ENCODE results near the gene VGLL2.
"Not testable (repeated sequence)": the region's sequence is repeated elsewhere in the genome, so short reads cannot be mapped to it uniquely, and the experiment has no call there.

VGLL2 gene, protein sequence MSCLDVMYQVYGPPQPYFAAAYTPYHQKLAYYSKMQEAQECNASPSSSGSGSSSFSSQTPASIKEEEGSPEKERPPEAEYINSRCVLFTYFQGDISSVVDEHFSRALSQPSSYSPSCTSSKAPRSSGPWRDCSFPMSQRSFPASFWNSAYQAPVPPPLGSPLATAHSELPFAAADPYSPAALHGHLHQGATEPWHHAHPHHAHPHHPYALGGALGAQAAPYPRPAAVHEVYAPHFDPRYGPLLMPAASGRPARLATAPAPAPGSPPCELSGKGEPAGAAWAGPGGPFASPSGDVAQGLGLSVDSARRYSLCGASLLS

DNA sequence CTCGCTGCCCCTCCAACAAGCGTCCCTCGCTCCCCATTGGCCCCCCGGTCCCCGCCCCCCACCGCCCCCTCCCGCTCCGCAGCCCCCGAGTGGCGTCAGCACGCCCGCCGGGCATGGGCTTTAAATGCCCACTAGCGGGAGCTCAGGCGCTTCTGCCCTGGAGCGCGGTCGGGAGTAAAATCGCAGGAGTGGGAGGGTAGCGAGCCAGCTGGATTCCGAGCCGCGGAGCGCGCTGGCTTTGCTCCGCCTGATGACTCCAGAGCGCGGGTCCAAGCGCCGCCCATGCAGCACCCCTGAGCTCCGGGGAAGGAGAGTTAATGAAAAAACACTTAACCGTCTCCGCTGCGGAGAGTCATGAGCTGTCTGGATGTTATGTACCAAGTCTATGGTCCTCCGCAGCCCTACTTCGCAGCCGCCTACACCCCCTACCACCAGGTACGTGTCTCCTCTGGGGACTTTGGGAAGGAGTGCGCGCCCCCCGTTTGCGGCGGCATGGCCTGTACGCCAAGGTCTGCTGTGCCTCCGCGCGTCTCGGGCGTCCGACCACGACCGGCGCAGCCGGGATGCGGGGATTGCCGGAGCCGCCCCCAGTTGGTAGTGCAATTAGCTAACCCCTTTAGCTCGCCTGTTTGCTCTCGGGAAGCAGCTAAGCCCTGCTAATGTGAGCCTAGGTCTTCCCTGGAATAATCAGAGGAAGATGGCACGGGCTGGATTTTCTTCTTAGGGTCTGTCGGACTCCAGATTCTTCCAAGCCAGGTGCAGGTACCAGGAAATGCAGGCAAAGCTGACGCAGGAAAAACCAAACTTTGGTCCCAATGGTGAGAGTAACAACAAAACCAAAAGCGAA, at the start of gene VGLL2:
VGLL2 (plus strand) TSS at position 149 of the 847 bp plus-strand sequence; CDS start at position 355, 206 bp downstream.
- DNase-seq: no peak

DNA sequence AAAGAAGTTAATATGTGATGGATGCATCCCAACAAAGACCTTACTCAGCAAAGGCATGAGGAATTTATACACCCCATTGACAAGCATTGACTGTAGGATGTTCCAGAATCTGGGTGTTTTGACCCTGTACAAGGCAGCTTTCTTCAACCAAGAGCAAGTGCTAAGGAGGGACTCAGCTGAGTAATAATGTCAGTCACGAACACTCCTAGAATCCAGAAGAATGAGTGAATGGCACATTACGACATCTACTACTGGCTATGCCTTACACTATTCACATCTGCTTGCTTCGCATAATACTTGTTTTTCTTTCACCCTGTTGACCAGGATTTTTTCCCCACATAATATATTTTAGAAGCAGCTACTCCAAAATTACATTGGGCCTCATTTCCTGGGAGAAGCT, 42.5 kb upstream of the VGLL2 start:
- DNase-seq: no peak

DNA sequence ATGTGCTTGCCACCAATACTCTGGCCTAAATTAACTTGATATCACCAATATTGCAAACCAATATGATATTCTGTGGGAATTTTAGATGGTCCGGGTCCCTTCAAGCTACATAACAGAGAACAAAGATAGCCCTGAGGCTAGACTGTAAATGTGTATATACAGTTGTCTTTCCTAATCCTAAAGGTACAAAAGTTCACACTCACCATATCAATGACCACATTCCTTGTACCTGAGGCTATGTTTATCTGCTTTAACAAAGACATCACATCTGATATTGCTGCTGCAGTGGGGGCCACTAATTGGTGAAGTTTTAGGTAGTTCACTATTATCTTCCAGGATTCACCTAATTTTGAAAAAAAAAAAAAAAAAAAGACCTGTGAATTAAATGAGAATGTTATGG, 38.6 kb upstream of the VGLL2 start:
- no peak for DNase-seq

DNA sequence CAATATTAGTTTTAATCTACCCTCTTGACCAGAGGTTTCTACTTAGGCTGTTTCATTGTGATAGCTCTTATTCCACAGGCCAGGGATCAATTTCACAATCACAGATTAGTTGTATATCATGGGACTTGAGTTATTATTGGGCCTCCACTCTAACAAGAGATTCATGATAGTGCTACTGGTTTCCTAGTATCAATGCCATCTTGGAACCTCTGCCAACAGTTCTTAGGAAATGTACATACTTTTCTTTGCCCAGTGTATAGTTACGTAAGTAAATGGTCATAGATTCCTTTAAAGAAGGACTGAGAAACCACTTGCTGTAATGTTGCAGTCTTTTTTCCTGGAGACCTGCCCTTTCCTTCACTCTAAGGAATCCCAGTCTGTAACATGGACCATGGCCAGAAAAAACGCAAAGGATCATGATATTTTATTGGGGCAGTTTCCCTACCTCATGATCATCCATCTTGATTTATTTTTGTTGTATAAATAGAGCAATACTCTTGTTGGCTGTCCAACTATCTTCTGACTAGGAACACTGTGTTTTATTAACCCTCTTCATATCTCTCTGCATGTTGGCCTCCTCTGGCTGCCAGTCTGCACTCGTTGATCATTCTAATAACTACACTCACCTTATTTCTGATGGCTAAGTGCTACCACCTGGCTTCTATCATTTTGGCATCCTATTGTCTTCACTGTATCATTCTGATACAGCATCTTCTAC, 38.0 kb upstream of the VGLL2 start:
- DNase-seq: no peak

DNA sequence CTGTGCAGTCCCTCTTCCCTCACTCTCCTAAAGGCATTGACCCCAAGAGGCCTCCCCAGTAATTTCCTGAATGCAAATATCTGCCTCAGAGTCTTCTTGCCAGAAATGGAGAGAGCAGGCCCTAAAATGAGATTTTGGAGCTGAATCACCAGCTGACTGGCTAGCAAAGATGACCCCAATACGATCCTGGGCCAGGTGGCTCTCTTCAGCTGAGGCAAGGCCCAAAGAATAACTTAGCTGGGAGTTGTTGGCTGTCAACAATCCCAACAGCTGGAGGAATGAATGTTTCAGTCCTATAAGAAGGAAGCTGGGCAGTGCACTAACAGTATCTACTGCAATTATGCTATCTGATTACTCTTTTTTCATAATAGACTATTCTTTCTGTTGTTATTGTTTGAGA, 37.2 kb upstream of the VGLL2 start:
- no peak for DNase-seq

DNA sequence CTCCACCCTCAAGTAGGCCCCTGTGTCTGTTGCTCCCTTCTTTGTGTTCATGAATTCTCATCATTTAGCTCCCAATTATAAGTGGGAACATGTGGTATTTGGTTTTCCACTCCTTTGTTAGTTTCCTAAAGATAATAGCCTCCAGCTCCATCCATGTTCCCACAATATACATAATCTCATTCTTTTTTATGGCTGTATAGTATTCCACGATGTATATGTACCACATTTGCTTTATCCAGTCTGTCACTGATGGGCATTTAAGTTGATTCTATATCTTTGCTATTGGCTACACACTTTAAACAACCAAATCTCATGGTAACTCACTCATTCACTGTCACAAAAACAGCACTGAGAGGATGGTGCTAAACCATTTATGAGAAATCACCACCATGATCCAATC, 35.5 kb upstream of the VGLL2 start:
- DNase-seq: no peak

DNA sequence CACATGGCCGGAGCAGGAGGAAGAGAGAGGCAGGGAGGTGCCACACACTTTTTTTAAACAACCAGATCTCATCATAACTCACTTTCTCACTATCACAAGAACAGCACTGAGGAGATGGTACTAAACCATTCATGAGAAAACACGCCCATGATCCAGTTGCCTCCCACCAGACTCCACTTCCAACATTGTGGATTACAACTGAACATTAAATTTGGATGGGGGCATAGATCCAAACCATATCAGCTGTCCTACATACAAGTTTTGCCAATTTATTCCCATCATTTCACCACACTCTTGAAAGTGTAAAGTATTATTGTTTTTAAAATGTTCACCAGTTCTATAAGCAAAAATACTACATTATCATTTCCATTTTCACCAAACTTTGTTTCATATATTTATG, 33.9 kb upstream of the VGLL2 start:
- no peak for DNase-seq

DNA sequence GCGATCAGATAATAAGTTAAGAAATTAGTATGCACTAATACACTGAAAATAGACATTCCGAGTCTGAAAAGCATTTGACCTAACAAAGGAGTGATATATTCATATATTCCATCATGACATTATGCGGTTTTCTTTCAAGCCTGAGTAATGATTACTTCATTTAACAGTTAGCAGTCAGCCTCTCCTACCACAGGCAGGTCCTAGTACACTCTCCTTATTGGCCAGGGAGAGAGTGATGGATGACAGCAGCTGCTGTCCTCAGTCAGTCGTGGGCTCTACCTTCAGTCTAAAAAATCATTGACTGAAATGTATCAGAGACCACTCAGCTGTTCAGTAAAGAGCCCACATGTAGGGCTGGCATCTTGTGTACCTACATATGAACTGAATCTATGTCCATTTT, 33.2 kb upstream of the VGLL2 start:
- no peak for DNase-seq

DNA sequence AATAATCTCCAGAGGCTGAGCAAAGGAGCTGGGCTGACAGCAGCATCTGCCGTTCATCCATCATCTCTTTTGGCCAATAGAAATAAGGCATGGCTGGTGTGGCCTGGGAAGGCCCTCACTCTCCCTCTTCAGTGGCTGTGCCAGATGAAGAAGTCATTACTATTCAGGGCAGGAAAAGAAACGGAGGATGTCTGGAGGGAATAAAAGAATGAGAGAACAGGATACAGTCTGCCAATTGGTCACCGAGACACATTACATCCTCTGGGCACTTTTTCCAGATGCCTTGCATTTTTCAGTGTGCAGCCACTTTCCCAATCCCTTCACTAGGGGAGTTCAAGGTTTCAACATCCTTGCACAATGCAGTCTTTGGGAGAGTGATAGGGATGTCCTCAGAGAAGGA, 32.2 kb upstream of the VGLL2 start:
- no peak for DNase-seq

DNA sequence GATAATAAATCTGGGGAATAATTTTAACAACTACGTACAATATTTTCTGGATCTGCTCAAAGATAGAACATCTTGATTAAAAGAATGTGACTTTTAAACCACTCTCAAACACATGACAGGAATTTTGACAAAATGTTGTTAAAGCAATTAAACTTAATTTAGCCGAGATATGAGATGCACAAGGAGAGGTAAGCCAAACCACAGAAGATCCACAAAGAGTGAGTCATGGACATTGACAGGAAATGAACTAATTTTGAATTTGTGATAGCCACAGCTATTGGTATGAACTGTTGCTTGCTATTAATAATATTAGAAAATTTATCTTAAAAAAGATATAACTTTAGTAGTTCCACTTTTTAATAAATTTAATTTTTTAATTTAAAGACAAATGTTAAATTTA, 27.8 kb upstream of the VGLL2 start:
- no peak for DNase-seq

DNA sequence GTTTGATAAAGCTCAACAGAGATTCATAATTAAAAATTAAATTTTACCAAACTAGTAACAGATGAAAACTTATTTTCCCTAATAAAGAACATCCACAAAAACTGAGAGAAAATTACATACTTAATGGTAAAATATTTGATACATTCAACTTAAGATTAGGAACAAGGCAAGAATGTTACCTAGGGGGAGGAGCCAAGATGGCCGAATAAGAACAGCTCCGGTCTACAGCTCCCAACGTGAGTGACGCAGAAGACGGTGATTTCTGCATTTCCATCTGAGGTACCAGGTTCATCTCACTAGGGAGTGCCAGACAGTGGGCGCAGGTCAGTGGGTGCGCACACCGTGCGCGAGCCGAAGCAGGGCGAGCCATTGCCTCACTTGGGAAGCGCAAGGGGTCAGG, 20.8 kb upstream of the VGLL2 start:
- DNase-seq: not testable (repeated sequence)

DNA sequence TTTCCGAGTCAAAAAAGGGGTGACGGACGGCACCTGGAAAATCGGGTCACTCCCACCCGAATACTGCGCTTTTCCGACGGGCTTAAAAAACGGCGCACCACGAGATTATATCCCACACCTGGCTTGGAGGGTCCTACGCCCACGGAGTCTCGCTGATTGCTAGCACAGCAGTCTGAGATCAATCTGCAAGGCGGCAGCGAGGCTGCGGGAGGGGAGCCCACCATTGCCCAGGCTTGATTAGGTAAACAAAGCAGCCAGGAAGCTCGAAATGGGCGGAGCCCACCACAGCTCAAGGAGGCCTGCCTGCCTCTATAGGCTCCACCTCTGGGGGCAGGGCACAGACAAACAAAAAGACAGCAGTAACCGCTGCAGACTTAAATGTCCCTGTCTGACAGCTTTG, 20.4 kb upstream of the VGLL2 start:
- DNase-seq: not testable (repeated sequence)

DNA sequence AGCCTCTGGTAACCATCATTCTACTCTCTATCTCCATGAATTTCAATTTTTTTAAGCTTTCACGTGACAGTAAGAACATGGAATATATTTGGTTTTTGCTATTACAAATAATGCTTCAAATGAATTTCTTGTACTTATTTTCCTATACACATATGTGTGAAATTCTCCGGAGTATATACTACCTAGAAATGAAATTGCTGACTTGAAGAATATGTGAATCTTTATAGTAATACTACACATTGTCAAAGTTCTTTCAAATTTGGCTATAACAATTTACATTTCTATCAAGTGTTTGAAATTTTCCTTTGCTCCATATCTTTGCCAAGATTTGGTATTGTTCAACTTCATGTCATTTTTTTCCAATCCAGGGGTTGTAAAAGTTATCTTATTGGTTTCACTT, 11.6 kb upstream of the VGLL2 start:
- no peak for DNase-seq

DNA sequence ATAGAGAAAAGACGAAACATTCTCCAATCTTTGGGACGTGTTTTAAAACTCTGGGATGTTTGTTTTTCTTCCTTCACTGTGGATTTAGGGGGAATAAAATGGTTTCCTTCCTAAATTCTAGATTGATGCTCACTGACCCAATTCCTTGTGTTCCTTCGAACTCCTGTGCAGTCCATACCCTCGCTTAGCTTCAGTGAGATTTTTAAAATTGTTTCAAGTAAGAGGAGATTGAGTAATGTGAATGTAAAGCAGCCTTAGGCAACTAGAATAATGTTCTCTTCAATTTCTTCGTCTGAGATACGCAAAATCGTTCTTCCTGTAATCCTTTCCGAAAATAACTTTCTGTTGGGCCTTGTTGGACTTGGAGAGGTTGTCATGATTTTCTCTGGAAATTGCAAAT, 2.6 kb upstream of the VGLL2 start:
- DNase-seq: no peak

DNA sequence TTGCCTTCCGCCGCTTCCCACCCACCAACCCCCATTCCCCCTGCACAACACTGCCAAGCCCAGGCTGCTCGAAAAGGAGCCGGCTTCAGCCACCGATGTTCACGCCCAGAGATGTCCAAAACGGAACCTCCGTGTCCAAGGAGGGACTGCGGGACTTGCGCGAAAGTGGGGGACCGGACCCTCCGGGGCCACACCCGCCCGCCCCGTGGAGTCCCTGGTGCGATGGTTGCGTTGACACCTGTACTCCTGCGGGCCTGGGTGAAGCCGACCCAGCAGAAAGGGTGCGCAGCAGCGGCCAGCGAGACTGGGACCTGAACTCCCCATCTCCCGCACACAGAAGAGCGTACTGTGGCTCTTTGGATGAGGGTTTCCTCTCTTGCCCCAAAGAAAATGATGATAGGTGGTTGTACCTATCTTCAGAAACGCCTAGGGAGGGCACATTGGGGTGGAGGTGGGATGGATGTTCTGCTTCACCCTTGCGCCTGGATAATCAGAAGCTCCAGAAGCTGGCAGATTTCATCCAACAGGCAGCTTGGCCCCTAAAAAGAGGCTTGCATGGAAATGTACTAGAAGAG, 1.9 kb upstream of the VGLL2 start:
- DNase-seq: no peak

DNA sequence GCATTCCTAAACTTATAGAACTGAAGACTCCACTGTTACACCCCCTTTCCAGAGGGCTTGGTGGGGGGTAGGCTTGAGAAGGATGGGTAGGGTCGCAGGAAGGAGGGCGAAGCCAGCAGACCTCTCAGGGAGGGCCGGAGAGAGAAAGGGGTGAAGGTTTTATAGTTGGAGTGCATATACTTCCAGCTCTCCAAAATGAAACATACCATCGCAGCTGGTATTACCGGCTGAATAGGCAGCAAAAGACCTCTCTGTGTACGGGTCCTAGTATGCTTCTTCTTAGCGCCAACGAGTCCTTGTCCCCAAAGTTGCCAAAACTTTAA, 1.0 kb upstream of the VGLL2 start:
- no peak for DNase-seq

DNA sequence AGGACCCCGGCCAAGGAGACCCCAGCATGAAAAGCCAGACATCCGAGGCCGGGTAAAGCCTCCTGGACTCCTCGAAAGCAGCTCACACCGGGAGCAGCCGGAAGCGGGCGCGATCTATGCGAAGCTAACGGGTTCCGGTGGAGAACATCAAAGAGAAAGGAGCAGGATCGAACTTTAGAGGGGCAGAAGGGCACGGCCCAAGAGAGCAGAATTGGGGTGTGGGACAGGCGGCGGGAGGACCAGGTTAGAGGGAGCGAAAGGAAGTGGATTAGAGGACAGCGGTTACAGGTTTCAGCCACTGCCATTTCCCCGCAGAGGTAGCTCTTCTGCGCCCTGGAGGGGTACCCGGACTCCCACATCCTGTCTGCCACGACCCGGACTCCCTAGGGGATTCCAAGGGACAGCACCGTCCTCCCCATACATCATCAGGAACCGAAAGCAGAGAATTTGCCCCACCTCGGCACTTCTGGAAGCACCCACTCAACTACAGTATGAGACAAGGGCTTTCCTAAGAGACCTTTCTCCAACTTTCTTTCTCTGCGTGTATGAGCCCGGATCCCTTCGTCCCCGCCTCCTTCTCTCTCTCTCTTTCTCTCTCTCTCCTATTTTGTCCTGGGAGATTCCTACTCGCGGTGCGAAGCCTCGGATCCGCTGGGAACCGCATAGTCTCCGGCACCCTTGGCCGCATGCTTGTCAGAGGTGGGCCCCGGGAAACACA, 507 bp upstream of the VGLL2 start:
- DNase-seq: no peak

DNA sequence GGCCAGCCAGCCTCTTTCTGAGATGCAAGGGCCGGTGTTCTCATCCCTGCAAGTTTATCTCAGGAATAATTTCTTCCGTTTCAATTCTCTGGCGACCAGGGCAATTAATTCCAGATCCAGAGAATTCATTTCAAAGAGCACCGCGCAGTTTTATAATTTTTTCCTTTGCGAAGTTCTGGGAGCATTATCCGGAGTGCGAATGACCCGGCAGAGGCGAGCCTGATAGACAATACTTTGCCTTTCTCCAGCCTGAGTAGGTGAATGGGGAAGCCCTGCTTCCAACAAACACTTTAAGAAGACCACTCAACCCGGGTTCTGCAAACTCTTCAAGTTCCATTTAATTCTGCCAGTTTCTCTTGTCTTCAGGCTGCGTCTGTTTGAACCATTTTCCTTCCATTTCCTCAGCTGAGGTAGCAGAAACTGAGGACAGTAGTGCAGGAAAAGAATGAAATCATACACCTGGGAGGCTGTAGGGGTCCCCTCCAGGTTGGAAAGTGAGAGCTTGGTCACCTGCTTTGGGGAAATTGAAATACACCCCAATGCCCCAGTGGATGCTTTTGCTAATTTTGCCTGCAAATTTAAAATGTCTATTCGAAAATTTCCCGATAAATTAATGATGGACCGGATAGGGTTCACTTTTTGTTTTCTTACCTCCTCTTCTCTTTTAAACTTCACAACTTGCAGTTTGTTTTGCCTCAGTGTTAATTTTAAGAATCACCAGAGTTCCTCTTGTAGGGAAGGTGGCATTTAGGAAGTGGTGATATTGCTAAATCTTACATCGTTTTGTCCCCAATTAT, 1.1 kb downstream of the VGLL2 start:
- no peak for DNase-seq

DNA sequence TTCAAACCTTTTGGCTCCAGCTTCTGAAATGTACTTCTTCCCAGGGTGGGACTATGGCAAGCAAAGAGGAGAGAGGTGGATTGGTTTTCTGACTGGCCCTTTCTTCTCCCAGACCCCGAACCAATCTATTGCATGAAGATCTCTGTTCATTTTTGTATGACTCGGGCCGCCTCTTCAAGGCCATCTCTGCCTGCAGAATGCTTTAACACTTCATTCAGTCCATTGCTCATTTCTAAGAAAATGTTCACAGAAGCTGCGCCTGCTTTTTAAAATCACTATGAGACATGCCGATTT, 1.6 kb downstream of the VGLL2 start:
- DNase-seq: no peak

DNA sequence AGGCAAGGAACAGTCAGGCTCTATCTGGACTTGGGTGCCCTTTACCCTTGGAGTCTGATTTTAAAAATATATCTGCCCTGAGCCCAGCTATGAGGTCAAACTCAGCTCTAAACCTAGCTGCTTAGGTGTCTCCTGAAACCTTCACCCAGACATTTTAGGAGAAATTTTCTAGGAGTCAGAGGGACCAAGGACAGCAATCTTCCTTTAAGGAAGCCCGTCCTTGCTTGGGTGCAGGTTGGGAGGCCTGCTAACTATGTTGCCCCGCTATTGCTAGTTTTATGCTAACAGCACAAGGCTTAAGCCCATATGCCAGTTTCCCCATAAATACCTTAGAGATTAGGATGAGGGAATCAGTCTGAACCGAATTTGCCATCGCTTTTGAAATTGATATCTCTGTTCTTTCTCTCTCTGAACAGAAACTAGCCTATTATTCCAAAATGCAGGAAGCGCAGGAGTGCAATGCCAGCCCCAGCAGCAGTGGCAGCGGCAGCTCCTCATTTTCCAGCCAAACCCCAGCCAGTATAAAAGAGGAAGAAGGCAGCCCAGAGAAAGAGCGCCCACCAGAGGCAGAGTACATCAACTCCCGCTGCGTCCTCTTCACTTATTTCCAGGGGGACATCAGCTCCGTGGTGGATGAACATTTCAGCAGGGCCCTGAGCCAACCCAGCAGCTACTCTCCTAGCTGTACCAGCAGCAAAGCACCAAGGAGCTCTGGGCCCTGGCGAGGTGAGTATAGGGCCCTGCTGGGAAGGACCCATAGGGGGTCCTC, 2.6 kb downstream of the VGLL2 start:
- DNase-seq: no peak

DNA sequence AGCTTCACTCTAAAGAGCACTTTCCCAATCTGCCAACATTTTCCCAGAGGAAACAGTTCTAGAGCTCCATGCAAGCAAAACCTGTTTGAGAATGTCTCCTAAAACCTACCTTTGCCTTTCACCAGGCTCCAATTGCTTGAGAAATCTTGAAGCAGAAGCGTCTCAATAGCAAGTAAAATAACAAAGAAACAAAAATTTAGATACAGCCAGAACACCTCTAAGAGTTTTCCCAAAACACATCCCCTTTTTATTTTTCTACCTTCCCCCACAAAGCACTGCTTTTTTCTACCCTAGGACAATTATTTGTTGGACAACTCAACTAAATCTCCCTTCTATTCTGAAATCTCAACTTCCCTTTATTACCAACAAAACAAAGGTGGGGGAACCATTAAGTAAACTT, 3.6 kb downstream of the VGLL2 start:
- no peak for DNase-seq

DNA sequence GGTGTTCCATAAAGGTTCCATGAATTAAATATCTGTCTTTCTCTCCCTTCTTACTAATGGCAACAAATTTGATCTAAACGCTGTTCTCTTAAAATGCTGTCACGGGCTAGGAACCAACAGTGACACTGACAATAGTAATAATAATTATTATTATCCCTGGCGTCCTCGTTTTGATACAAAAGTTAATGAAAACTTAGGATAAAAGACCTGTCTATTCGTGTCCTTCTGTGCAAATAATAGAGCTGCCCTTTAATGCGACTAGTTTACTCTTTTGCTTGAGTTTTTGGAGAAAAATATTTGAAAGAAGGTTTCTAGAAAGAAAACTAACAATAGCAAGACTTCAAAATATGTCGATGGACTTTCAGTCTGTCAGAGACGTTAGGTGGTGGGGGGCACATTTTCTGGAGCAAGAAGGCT, 4.3 kb downstream of the VGLL2 start:
- no peak for DNase-seq

All from GDM1 (cell line).